NCI-H2171 treated with DMSO at 0.1 percent for 48 hours (cell line): ENCODE results near the gene FBXO47.

Experiments
- DNase-seq: peaks from one replicate; lab custom pipeline; 2025; lab: John Stamatoyannopoulos, UW

Gene FBXO47

DNA sequence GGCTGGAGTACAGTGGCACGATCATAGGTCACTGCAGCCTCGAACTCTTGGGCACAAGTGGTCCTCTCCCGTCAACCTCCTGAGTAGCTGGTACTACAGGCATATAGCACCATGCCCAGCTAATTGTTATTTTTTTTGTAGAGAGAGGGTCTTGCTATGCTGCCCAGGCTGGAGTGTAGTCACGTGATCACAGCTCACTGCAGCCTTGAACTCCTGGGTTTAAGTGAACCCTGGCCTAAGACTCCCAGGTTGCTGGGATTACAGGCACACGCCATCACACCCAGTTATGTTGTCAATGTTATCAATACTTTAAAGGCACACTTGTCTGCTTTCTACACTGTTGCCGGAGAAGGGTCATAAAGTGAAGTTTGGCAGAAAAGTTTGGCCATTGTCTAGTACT lies 63.8 kb downstream of the FBXO47 start:
- no peak for DNase-seq

DNA sequence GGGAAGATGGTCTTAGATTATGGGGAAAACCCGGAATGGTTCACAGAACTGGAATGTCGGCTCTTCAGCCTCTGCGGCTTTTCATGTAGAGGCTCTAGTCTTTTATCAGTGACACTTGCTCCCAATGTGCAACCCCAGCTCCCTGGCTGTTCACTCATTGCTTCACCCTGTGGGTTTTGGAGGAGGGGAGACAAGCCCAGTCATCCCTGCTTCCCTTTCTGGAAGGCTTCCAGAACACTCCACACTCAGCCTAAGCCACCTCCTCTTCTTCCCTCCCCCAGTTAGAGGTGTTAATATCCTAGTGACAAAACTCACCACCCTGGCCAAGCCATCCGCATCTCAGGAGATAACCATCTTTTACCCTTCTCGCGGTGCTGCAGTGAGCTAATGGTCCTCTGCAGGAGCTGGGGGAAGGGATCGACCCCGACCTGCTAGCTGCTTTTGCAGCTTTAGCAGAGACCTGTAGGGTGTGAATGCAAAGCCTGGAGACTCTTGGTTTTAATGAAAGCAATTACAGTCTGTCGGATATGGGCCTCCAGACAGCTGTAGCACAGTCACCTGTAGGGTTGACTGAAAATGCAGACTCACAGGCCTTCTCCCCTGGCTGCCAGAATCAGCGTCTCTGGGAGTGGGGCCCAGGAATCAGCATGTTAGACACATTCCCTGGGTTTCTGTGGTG lies 66.1 kb downstream of the FBXO47 start:
- DNase-seq = no peak

DNA sequence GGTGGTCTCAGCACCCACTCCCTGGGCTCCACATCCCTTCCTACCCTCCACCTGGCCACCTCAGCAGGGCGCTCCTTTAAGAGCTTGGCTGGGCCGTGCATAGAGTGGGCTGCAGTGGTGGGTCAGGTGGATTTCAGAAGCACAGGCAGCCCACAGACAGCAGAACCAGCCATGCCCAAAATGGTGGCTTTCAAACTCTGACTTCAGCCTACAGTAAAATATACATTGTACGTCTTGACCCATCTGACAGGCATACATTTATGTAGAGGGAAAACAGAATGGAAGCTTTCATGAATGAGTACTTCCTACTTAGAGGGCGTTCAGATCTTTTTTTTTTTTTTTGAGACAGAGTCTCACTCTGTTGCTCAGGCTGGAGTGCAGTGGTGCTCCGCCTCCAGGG lies 67.8 kb downstream of the FBXO47 start:
- DNase-seq = no peak

DNA sequence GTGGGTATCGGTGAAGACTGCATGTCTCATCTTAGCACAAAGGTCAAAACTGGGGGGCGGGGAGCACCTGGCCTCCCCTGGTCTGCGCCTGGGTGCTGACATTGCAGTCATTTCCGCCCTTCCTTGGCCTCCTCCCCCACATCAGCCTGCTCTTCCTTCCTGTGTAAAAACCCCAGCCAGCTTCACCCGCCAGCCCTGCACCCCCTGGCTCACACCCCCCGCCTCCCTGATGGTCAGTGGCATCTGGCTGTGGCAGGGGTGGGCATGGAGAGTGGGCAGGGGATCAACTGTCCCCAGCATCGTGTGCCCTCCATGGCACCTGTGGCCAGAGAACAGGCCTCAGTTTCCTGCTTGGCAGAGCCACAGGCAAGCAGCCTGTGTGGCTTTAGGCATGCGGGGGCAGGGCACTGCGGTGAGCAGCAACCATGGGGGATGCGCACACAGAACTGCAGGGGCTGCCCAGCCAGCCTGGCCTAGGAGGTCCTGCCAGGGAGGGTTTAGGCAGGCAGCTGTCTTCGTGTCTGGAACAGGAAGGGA lies 68.3 kb downstream of the FBXO47 start:
- no peak for DNase-seq

DNA sequence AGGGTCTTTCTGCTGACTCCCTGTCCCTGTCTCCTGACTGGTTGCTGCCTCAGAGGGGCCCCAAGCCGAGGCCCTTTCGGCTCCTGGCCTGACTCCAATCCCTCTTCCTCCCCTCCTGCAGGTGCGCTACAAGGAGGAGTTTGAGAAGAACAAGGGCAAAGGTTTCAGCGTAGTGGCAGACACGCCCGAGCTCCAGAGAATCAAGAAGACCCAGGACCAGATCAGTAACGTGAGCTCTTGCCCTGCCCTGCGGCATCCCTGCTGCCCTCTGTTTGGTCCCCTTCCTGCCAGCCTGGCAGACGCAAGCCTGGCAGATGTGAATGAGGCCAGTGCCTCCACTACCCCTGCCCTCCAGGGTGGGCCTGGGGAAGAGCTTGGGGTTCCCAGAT lies 68.9 kb downstream of the FBXO47 start:
- DNase-seq = no peak

DNA sequence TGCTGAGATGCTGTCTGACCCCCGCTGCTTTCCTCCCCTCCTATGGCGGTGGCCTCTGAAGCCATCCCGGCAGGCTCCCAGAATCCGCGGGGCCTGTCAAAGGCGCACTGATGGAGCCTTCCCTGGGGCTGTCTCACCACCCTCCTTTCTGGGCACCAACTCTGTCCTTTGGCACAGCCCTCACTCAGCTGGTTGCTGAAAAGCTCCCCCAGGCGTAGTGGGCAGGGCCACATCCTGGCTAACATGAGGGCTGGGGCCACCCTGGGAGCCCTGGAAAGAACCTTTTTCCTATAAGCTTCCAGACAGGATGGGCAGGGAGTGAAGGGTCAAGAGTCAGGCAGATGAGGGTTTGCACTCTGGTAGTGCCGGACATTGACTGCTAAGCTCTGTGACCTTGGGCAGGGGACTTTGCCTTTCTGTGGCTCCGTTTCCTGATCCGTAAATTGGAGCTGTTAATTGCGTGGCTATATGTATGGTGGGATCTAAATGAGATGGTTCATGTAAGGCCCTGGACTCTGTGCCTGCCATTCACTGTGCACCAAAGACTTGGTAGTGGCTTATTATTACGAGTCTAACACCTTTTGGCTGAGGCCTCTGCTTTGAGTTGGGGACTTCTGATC lies 69.4 kb downstream of the FBXO47 start:
- no peak for DNase-seq

DNA sequence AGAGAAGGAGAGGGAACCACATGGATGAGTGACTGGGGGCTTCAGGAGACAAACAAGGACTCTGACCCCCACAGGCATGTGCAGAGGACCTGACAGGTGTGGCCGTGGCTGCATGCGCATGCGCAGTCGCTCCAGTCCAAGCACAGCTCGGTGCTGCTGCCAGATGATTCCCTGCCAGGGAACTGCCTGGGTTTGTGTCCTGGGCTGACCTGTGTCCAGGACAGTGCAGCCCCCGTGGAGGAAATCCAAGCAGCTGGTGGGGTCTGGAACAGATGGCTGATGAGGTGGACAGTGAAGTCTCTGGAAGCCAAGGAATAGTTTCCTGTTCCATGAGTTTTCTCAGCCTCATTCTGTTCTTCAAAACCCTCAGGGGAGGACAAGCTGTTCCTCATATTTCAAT lies 70.0 kb downstream of the FBXO47 start:
- DNase-seq = no peak

DNA sequence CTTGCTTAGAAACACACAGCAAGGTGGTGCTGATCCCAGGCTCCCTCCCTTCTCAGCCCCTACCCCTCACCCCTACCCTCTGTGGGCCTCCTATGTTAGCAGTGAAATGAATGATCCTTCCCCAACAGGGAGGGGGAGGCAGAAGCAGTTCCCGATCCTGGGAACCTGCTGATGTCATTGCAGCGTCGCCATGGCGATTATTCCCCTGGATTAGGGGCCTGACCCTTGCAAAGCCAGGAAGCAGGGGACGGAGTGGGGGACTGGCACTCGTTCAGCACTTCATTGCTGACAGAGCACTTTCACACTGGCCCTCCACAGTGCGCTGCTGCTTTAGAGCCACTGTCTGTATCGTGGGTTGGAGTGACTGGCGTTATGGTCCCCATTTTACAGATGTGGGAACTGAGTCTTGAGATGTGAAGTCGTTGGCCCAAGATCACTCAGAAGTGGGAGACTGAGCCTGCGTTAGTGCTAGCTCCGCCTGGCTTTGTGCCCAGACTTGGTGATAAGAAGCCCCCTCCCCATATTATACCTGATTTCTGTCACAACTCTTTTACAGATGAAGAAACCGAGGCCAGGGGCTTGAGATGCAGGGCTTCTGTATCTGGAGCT lies 70.8 kb downstream of the FBXO47 start:
- no peak for DNase-seq

DNA sequence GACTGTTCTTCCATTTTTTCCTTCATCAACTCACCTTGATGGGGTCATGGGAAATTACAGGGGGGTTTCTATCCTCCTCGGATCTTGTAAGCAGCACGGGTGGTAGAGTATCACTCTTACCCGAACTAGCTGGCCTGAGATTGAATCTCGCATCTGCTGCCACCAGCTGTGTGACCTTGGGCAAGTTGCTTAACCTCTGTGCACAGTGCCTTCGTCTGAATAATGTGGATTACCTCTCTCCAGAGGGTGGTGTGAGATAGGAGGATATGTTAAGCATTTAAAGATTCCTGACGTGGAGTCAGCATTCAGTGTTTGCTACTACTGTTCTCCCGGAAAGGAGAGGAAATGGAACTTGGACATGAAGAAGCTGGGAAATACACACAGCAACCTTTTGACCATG lies 72.9 kb downstream of the FBXO47 start:
- no peak for DNase-seq

DNA sequence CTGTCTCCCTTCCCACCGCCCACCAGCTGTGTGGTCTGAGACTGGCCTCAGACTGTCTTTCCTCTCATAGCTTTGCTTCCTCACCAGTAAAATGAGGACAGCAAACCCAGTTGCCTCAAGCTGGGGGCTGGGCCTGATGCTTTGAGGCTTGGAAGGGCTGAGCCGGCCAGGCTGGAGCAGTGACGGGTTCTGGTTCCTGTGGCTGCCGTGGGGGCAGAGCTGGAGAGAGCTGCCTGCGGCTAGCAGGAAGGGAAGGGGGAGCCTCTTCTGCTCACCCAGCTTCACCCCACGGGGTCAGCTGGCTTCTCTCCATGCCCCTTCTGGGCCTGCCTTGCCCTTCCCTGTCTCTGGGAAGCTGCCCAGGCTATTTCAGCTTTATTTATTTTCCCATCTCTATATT lies 73.6 kb downstream of the FBXO47 start:
- no peak for DNase-seq

DNA sequence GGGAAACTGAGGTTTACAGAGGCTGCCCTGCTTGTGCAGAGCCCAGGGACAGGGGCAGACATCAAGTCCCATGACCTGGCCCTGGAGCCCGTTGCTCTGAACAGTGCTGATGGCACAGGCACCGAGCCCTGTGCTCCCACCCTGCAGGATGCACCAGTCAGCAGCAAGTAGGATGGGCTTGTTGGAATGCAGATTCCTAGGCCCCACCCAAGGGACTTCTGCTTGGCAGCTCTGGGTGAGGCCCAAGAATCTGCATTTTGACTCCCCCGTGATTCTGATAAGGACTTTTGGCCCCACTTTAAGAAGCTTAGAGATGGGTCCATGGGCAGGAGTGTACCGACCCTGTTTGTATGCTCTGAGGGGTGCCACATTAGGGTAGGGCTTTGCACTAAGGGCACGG lies 74.1 kb downstream of the FBXO47 start:
- no peak for DNase-seq

DNA sequence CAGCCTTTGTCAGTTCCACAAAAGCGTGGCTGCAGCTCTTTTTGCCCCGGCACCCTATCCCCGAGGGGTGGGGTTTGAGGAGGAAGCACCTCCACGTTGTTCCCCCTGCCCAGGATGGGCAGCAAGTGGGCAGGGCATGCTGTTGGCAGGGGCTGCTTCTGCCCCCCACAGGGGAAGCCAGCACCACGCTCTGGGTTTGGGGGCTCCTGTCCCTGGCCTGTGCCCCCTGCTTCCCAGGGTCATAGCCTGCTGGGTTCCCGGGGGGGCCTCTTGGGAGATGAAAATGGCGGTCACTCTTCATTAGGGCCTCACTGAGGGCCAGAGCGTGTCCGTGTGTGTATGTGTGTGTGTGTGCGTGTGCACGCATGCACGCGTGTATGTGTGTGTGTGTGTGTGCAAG lies 74.6 kb downstream of the FBXO47 start:
- no peak for DNase-seq

DNA sequence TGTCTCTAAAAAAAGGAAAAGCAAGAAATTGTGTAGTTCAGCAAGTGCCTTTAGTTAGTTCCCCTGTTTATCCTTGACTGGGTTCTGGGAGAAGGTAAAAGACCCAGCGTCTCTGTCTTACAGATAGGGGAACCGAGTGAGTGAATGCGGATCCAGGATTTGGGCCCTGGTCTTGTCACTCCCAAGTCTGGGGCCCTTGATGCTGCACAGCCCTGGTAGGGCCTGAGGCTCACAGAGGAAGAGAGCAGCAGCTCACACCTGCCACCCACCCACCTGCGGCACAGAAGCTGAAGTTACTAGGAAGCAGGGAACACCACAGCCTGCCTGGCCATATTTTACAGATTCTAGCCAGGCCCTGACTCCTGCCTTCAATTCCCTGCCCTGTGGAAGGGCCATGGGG lies 75.1 kb downstream of the FBXO47 start:
- no peak for DNase-seq

DNA sequence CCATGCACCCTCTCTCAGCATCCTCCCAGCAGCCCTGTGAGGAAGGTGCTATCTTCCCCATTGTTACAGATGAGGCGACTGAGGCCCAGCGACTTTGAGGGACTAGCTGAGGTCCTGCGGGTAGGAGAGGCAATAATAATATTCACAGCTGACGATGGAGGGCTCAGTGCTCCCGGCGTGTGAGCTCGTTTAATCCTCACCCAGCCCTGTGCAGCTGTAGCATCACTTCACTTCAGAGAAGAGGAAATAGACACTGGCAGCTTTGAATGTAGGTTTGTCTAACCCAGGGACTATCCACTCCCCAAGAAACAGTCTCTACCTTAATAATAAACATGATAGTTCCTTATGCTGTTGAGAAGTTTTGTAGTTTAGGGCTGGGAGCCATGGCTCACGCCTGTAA lies 75.8 kb downstream of the FBXO47 start:
- no peak for DNase-seq

DNA sequence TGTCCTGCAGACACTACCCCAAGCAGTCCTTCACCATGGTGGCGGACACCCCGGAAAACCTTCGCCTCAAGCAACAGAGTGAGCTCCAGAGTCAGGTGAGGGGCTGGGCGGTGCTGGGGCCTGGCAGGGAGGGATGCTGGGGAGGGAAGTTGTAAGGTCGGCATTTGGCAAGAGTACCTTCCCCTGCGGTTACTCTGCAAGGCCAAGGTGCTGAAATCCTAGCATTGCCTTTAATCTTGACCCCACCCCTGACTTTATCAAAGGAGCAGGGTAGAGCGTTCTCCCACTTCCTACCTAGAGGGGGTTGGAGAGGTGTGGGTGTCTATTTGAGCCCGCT lies 76.8 kb downstream of the FBXO47 start:
- no peak for DNase-seq

DNA sequence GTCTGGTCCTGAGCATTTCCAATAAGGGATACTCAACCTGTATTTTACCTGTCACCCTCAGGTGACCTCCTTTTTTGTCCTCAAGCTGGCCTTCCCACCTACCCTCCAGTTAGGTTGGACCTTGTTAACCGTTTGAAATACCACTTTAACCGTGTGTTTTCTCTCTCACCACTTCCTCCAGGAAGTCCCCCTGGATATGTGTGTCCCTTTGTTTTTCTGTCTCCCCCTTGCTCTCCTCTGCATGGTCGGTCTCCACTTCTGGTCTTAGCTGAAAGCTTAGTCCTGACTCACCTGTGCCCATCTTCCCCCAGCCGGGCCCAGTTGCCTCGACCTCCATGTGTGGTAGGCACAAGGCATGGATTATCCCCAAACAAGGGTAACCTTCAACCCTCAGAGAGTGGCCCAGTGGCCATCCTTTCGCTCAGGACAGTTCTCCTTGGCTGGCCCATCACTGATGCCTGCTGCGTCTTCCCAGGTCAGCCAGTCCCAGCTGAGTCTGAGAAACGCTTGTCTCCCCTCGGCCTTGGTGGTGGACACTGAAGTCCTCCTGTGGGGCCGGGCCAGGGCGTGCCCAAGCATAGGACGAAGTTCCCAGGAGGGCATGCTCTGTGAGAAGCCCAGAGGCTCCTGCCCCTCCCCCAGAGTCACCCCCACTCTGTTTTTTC lies 77.3 kb downstream of the FBXO47 start:
- DNase-seq = no peak

DNA sequence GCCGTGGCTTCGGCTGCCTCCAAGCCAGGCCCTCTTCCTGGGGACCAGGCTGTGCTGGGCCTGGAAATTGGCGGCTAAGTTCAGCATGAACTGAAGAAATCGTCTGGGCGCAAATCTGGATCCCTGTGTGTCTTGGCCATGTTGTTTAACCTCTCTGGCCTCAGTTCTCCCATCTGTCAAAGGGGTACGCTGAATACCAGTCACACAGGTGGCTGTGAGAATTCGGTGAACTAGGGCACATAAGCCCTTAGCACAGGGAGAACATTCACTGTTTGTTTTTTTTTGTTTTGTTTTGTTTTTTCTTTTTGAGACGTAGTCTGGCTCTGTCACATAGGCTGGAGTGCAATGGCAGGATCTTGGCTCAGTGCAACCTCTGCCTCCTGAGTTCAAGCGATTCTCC lies 78.4 kb downstream of the FBXO47 start:
- no peak for DNase-seq

DNA sequence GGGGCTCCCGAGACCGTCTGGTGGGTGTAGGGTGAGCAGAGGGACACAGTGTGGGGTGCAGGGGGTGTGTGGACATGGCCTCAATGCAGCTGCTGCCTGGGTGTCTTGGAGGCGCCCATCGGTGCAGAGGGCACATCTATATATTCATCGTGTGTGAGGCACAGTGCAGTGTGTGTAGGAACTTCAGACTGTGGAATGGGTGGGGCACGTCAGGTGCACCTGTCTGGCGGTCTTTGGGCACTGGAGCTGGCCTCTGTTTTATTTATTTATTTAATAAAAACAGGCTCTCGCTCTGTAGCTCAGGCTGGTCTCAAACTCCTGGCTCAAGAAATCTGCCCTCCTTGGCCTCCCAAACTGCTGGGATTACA lies 80.6 kb downstream of the FBXO47 start:
- DNase-seq = no peak
